Measurements from ENCODE around the gene ADIPOQ.

- TF ChIP-seq CTCF (IDR thresholded peaks at IDR 0.05; ENCODE audit: low read length) (no peak), EZH2 (optimal IDR thresholded peaks at IDR 0.05; ENCODE audit: low read depth, low read length) (no peak), EZH2phosphoT487 (IDR thresholded peaks at IDR 0.05; ENCODE audit: low read length) (no peak)
Measured at GRCh38 chr3:186826976-186827857, 15.3 kb upstream of the ADIPOQ start.
